GM21528 (cell line): ENCODE measurements around the gene DCK.
"Not testable (repeated sequence)": the region's sequence is repeated elsewhere in the genome, so short reads cannot be mapped to it uniquely, and the experiment has no call there.

Experiments
- ATAC-seq: cut with Tn5 transposase; IDR thresholded peaks from one replicate; pipeline ENCODE4 v1.9.1; 2021; ENCODE audit warnings: mild to moderate bottlenecking, moderate library complexity; ENCODE audit not compliant: unreplicated experiment, low FRiP score

DCK gene

GRCh38 chr4:70997546-70997945, 4.1 kb downstream of the DCK start:
- ATAC-seq = no peak

- ATAC-seq = not testable (repeated sequence)
Measured at GRCh38 chr4:70999639-71000038, 6.2 kb downstream of the DCK start.

DNA sequence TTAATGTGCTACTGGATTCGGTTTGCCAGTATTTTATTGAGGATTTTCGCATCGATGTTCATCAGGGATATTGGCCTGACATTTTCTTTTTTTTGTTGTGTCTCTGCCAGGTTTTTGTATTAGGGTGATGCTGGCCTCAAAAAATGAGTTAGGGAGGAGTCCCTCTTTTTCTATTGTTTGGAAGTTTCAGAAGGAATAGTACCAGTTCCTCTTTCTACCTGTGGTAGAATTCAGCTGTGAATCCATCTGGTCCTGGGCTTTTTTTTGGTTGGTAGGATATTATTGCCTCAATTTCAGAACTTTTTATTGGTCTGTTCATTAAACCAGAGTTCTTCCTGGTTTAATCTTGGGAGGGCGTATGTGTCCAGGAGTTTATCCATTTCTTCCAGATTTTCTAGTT, 7.9 kb downstream of the DCK start:
- not testable (repeated sequence) for ATAC-seq

DNA sequence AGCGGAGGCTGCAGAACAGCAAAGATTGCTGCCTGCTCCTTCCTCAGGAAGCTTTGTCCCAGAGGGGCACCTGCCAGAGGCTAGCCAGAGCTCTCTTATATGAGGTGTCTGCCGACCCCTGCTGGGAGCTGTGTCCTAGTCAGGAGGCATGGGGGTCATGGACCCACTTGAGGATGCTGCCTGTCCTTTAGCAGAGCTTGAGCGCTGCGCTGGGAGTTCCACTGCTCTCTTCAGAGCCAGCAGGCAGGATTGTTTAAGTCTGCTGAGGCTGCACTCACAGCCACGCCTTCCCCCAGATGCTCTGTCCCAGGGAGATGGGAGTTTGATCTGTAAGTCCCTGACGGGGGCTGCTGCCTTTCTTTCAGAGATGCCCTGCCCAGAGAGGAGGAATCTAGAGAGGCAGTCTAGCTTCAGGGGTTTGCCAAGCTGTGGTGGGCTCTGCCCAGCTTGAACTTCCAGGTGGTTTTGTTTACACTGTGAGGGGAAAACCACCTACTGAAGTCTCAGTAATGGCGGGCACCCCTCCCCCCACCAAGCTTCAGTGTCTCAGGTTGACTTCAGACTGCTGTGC, 10.9 kb downstream of the DCK start:
- no peak for ATAC-seq

DNA sequence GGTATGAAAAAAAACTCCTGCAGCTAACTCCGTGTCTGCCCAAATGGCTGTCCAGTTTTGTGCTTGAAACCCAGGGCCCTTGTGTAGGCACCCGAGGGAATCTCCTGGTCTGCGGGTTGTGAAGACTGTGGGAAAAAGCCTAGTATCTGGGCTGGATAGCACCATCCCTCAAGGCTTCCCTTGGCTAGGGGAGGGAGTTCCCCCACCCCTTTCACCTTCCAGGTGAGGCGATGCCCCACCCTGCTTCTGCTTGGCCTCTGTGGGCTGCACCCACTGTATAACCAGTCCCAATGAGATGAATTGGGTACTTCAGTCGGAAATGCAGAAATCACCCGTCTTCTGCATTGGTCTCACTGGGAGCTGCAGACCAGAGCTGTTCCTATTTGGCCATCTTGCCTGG, 11.6 kb downstream of the DCK start:
- not testable (repeated sequence) for ATAC-seq

DNA sequence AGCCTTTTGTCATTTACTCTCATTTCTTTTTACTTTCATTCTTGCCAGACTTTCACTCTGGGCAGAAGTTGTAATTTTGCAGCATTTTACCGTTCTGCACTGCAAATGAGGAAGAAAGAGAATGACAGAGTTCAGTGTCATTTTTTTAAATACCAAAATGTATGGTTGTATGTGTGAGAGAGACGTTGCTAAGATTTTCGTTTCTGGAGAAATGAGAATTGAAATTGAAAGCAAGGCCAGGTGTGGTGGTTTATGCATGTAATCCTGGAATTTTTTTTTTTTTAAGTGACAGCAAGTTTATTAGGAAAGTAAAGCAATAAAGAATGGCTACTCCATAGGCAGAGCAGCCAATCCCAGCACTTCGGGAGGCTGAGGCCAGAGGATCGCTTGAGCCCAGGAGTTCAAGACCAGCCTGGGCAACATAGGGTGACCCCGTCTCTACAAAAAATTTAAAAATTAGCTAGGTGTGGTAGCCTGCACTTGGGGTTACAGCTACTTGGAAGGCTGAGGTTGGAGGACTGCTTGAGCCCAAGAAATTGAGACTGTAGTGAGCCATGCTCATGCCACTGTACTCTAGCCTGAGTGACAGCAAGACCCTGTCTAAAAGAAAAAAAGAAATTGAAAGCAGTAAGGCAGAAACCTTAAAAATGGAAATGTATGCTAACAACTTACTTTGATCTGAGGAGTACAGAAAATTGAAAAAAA, 12.9 kb downstream of the DCK start:
- peak; percentile 86 for ATAC-seq

GRCh38 chr4:71008196-71008595, 14.7 kb downstream of the DCK start:
- no peak for ATAC-seq

DNA sequence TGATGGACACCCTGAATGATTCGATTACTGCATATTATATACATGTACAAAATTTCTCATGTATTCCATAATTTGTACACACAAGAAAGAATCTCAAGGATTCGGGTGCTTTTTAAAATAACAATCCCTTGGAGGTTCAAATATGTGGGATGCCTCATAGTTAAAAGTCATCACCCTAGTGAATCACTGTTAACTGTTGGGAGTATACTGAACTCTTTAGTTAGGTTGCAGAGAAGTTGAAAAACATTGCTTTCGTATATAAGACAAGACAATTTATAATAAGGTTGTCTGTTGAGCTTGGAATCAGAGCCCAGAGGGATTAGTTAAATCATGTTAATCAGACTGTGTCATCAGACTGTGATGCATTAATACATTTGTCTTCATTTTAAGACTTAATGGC, 15.6 kb downstream of the DCK start:
- ATAC-seq = no peak

DNA sequence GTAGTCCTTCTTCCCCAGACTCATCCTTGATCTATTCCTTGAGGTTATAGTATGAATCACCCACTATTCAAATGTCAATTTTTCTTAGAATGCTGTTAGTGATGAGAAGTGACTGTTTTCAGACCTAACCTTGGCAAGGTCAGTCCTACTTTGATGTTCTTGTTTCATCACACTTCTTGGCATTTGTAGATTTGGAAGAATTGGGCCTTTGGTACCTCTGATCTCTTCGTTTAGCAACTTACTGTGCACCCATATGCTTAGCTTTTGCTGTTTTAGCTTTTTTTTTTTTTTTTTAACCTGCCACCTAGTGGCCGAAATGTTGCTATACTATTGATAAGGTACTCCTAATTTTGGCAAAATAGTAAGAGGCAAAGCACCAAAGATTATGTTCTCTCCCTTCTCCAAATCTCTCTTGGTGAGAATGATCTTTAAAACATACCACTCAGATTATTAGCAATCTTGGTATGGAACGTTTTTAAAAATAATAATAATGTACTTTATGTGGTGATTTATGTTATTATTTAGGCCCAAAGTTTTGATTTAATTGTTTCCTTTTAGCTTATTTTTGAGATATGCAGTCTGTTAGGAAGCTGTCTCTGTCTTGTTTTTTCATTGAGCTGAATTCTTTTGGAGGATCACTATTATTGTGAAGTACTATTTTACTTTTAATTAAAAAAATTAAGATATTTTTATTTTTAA, 16.6 kb downstream of the DCK start:
- no peak for ATAC-seq

DNA sequence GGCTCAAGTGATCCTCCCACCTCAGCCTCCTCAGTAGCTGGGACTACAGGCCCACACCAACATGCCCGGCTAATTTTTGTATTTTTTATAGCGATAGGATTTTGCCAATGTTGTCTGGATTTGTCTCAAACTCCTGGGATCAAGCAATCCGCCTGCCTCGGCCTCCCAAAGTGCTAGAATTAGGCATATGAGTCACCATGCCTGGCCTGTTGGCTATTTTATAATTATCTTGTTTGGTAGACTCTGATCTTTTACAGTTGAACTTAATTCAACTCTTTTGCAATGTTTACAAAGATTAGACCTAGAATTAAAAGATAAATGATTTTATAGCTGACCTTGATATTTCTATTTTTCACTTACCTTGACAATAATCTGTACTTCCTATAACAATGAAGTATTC, 18.0 kb downstream of the DCK start:
- ATAC-seq = no peak

DNA sequence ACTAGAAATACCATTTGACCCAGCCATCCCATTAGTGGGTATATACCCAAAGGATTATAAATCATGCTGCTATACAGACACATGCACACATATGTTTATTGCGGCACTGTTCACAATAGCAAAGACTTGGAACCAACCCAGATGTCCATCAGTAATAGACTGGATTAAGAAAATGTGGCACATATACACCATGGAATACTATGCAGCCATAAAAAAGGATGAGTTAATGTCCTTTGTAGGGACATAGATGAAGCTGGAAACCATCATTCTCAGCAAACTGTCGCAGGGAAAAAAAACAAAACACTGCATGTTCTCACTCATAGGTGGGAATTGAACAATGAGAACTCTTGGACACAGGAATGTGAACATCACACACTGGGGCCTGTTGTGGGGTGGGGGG, 23.9 kb downstream of the DCK start:
- not testable (repeated sequence) for ATAC-seq

DNA sequence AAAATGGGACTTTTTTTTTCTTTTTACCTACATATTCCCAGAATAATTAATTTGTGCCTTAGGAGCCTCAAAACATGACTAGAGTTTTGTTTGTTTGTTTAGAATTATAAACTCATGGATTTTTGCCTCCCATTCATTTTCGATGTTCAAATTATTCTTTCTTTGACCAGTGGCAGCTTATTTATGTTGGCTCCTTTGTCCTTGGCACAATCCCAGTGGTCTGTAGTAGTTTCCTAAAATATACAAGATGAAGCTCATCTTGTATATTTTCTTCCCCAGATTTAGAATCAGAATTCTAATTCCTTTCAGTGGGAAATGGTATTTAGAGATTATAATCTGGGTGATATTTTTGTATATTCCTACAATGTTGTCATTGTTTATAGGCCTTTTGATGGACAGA, 27.2 kb downstream of the DCK start:
- ATAC-seq = no peak

DNA sequence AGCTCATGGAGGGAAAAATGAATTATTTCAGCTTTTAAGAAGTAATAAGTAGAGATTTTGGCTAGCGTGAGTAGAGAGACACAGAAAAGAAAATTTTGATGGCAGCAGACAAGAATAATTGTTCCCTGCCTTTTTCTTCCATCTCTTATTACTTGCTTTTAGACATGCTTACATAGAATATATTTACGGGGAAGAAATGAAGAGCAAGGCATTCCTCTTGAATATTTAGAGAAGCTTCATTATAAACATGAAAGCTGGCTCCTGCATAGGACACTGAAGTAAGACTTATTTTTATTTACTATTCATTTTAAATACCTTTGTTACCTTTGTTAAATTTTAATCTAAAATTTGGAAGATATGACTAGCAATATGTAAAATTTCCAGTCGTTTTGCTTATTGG, 32.2 kb downstream of the DCK start:
- no peak for ATAC-seq

- ATAC-seq = no peak
Measured at GRCh38 chr4:71026086-71026485, 32.6 kb downstream of the DCK start.

DNA sequence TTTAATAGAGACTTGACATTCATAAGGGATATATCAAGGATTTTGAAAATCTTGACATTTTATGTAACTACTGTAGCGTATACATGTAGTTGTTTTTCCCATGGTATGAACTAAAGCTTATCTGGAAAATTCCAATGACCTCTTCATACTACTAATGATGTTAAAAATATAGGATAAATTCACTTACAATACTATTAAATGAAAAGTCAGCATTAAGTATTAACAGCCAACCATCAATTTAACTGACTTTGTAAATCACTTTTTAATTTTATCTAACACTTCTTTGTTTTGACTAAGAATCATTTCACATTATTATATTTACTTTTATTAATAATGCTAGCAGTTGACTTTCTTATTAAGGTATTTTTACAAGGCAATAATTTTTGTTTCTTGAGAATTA, 34.2 kb downstream of the DCK start:
- no peak for ATAC-seq

- ATAC-seq = no peak
Measured at GRCh38 chr4:71029504-71029903, 36.1 kb downstream of the DCK start.

DNA sequence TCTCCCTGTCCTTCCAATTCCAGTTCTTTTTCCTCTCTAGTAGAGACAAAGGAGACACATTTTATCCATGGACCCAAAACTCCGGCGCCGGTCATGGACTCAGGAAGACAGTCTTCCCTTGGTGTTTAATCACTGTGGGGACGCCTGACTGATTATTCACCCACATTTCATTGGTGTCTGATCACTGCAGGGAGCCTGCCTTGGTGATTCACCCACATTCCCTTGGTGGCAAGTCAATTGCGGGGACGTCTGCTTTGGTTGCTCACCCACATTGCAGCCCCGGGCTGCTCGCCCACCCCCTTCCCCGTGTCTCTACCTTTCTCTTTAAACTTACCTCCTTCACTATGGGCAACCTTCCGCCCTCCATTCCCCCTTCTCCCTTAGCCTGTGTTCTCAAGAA, 38.7 kb downstream of the DCK start:
- ATAC-seq = not testable (repeated sequence)

DNA sequence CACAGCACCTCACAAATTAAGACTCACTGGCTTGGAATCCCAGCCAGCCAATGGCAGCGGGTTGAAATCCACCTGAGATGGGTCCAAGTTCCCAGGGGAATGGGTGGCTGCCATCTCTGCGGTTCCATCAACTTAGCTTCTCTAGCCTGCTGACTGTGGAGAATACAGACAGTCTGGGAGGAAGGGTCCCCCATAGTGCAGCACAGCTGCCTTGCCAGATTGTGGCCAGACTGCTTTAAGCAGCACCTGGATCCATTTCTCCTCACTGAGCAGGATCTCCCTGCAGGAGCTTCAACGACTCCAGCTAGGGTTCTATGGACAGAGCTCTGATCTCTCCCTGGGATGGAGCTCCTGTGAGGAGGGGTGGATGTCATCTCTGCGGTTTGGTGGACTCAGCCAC, 51.8 kb downstream of the DCK start:
- no peak for ATAC-seq

- no peak for ATAC-seq
Measured at GRCh38 chr4:71049395-71049794, 55.9 kb downstream of the DCK start.

GRCh38 chr4:71050809-71051208, 57.4 kb downstream of the DCK start:
- no peak for ATAC-seq

- ATAC-seq = no peak
Measured at GRCh38 chr4:71052034-71052433, 58.6 kb downstream of the DCK start.

DNA sequence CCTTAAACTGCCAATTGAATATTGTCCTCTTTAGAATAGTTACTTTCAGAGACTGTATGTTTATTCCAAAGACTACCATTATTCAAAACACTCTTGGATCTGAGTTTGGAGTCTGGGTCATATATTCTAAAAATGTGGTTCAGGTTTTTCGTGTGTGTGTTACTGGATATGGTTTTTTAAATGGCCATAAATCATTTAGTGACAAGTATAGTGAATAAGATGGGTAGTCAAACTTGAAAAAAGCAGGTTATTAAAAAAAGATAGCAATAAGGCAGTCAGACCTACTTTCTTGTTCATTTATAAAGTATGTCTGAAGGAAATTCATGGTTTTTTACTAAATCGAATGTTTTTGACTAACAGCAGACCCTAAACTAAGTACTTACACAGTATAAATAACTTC, 59.3 kb downstream of the DCK start:
- no peak for ATAC-seq
